ENCODE data around the gene TMED8.
A peak's percentile ranks its signal among the peaks of the same experiment; 100 is the strongest.

The TMED8 gene

DNA sequence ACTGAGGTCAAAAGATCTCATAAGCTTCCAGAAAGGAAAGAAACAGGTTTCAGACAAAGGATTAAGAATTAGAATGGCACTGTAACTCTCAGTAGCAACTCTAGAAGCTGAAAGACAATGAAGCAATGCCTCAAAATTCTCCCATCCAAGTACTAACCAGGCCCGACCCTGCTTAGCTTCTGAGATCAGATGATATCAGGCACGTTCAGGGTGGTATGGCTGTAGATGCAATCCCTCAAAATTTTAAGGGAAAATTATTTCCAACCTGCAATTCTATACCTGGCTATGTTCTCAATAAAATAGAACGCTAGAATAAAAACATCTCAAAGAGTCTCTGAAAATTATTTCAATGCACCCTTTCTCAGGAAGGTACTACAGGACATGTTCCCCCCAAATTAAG, 26.9 kb upstream of the TMED8 start:
- no peaks in the 10 kb centered on the region for H3K9me3 ChIP-seq (ENCODE audit: severe bottlenecking)
- no peak overlapping the region for H3K27ac ChIP-seq
- no peak overlapping the region for H3K4me3 ChIP-seq (ENCODE audit: low read depth, low read length)
- no peaks in the 10 kb centered on the region for H3K36me3 ChIP-seq
- DNase-seq: no peak
- no peaks in the 10 kb centered on the region for H3K27me3 ChIP-seq (ENCODE audit: insufficient read depth, low read depth, severe bottlenecking)
- TF ChIP-seq, protein P1, sequence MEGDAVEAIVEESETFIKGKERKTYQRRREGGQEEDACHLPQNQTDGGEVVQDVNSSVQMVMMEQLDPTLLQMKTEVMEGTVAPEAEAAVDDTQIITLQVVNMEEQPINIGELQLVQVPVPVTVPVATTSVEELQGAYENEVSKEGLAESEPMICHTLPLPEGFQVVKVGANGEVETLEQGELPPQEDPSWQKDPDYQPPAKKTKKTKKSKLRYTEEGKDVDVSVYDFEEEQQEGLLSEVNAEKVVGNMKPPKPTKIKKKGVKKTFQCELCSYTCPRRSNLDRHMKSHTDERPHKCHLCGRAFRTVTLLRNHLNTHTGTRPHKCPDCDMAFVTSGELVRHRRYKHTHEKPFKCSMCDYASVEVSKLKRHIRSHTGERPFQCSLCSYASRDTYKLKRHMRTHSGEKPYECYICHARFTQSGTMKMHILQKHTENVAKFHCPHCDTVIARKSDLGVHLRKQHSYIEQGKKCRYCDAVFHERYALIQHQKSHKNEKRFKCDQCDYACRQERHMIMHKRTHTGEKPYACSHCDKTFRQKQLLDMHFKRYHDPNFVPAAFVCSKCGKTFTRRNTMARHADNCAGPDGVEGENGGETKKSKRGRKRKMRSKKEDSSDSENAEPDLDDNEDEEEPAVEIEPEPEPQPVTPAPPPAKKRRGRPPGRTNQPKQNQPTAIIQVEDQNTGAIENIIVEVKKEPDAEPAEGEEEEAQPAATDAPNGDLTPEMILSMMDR (IDR thresholded peaks at IDR 0.05; ENCODE audit: low read depth, low read length): no peak

DNA sequence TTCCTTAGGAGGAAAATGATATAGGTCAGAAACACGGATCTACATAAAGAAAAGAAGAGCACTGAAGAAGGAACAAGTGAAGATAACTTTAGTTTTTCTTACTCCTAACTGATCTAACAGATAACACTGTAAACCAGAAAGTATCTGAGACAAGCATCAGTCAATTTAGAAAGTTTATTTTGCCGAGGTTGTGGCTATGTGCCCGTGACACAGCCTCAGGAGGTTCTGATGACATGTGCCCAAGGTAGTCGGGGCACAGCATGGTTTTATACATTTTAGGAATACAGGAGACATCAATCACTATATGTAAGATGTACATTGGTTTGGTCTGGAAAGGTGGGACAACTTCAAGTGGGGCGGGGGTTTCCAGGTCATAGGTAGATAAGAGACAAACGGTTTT, 23.3 kb upstream of the TMED8 start:
- no peaks in the 10 kb centered on the region for H3K36me3 ChIP-seq
- H3K27ac ChIP-seq: no peak overlapping the region
- H3K9me3 ChIP-seq (ENCODE audit: severe bottlenecking): no peaks in the 10 kb centered on the region
- no peak overlapping the region for H3K4me3 ChIP-seq (ENCODE audit: low read depth, low read length)
- TF ChIP-seq, protein P1 (IDR thresholded peaks at IDR 0.05; ENCODE audit: low read depth, low read length): no peak
- no peaks in the 10 kb centered on the region for H3K27me3 ChIP-seq (ENCODE audit: insufficient read depth, low read depth, severe bottlenecking)
- no peak for DNase-seq

DNA sequence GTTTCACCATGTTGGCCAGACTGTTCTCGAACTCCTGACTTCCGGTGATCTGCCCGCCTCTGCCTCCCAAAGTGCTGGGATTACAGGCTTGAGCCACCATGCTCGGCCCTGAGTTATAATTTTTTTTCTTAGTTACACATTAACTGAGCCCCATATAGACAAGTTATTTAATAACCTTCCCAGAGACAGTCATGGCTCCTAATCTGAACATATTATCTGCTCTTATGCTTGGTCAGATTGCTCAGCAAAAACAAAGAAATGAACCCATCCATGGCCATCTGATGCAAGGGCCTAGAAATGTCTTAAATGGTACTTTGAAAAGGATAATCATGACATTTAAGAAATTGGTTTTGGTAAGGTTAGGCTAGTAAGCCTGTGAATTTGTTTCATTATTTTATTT, 13.3 kb upstream of the TMED8 start:
- Histone ChIP-seq H3K27ac (no peak overlapping the region), H3K36me3 (no peaks in the 10 kb centered on the region), H3K27me3 (ENCODE audit: insufficient read depth, low read depth, severe bottlenecking) (no peaks in the 10 kb centered on the region), H3K9me3 (ENCODE audit: severe bottlenecking) (no peaks in the 10 kb centered on the region), H3K4me3 (ENCODE audit: low read depth, low read length) (no peak overlapping the region)
- DNase-seq: no peak
- TF ChIP-seq, protein P1 (IDR thresholded peaks at IDR 0.05; ENCODE audit: low read depth, low read length): no peak

DNA sequence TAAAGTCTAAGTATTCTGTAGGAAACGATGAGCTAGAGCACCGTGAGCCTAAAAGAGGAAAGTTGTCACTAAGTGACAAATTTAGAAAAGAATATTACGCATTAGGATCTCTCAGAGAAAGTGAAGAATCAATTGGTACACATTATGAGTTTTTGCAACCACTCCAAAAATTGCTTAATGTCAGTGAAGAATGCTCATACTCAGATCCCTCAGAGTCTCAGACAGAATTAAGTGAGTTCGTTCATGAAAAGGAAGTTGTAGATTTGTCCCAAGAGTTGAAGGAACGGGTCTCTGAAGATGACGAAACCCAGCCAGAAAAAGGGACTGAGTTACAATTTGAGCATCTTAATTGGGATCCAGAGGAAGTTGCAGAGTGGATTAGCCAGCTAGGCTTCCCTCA, 1.8 kb upstream of the TMED8 start:
- TF ChIP-seq, protein P1 (IDR thresholded peaks at IDR 0.05; ENCODE audit: low read depth, low read length): no peak
- DNase-seq: no peak
- H3K27ac ChIP-seq: no peak overlapping the region
- H3K36me3 ChIP-seq: 0 out of 2 replicates have a peak, but pooled peaks cover 2% of the 10 kb centered on the region
- H3K27me3 ChIP-seq (ENCODE audit: insufficient read depth, low read depth, severe bottlenecking): no peaks in the 10 kb centered on the region
- H3K9me3 ChIP-seq (ENCODE audit: severe bottlenecking): peaks cover 3% of the 10 kb centered on the region
- H3K4me3 ChIP-seq (ENCODE audit: low read depth, low read length): no peak overlapping the region

DNA sequence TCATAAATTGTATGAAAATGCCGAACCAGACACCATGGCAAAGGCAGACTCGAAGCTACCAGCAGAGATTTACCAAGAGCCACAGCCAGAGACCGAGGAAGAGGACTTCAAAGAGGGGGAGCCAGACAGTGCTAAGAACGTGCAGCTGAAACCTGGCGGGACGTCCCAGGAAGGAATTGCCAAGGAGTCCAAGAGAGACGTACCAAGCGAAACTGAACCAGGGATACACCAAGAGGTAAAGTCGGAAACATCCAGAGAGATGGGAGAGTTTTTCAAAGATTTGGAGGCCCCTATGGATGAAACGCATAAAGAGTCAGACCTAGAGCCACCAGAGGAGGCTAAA, 579 bp upstream of the TMED8 start:
- peak overlapping the region; percentile 86 for H3K27ac ChIP-seq
- H3K9me3 ChIP-seq (ENCODE audit: severe bottlenecking): peaks cover 3% of the 10 kb centered on the region

More for the DNA sequence above, 579 bp upstream of the TMED8 start:
- TF ChIP-seq, protein P1 (IDR thresholded peaks at IDR 0.05; ENCODE audit: low read depth, low read length): no peak
- H3K36me3 ChIP-seq: 0 out of 2 replicates have a peak, but pooled peaks cover 2% of the 10 kb centered on the region
- H3K4me3 ChIP-seq (ENCODE audit: low read depth, low read length): peak overlapping the region; percentile 86
- DNase-seq: no peak
- H3K27me3 ChIP-seq (ENCODE audit: insufficient read depth, low read depth, severe bottlenecking): no peaks in the 10 kb centered on the region
